ENCODE data around the gene AKT1. TPM values are rescaled to one million over a fixed set of nuclear protein-coding genes. Genes with fewer than 3 reads are reported as not detected.

The AKT1 gene
- polyA plus RNA-seq, 4 donors: 98.4 to 122 (median 99.0) TPM

DNA sequence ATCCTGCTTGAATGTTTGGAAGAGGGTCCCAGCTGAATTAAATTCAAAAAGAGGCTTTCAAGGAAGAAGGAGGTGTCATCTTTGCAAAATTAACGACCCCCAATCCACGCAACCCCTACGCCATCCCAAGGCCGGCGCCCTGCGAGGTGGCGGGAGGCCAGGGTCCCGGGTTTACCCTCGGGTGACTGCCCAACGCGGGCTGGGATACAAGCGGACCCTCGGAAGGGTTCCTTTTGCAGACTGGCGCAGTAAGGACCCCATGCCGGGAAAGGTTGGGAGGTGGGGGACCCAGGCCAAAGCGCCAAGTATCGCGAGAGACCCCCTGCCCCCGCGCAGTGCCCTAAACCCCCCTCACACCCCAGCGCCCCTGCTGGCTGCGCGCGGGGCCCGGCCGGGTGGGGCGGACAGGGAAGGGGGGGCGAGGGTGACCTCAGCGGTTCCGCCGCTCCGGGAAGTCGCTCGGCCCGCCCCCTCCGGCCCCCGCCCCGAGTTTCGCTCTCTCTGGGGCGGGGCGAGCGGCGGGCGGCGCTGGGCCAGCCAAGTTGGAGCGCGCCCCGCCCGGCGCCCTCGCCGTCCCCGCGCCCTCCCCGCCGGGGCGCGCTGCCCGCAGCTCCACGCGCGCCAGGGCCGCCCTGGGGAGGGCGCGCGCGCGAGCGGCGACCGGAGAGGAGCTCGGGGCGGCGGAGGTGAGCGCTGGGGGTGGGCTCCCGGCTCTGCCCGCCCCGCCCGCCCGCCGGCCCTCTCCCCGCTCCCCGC, 4.6 kb upstream of the AKT1 start:
- no peak for DNase-seq (ENCODE audit: low read depth in 4 of 4, low spot score in 3 of 4)

DNA sequence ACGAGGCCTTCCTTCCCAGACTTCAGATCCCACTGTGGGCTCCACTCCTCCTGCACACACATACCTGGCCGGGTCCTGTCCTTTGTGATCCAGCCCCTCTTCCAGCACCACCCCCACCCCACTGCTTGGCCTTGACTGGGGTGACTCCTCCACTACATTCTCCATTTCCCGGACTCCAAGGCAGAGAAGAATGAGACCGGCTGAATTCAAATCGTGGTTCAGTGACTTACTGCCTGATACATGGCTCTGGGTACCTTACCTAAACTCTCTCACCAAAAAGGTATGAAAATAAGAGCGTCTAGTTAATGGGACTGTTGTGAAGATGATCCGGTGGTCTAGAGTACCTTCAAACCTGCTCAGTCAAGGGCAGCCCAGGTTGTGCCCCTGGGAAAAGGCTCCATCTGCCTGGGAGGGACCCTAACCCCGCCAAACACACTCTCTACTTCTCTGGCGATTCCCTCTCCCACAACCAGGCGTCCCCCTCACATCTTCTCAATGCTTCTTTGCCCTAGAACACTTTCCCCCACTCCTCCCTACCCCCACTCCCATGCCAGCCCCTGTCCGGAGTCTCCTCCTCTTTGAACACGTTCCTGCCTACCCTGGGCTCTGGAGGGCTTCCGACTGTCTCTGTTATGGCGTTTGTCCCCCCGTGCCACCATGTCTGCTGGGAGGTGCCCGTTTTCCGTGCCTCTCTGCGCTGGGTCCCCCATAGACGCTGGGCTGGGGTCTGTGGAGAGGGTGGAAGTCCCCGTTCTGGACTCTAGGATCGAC, 3.9 kb upstream of the AKT1 start:
- no peak for DNase-seq (ENCODE audit: low read depth in 4 of 4, low spot score in 3 of 4)

DNA sequence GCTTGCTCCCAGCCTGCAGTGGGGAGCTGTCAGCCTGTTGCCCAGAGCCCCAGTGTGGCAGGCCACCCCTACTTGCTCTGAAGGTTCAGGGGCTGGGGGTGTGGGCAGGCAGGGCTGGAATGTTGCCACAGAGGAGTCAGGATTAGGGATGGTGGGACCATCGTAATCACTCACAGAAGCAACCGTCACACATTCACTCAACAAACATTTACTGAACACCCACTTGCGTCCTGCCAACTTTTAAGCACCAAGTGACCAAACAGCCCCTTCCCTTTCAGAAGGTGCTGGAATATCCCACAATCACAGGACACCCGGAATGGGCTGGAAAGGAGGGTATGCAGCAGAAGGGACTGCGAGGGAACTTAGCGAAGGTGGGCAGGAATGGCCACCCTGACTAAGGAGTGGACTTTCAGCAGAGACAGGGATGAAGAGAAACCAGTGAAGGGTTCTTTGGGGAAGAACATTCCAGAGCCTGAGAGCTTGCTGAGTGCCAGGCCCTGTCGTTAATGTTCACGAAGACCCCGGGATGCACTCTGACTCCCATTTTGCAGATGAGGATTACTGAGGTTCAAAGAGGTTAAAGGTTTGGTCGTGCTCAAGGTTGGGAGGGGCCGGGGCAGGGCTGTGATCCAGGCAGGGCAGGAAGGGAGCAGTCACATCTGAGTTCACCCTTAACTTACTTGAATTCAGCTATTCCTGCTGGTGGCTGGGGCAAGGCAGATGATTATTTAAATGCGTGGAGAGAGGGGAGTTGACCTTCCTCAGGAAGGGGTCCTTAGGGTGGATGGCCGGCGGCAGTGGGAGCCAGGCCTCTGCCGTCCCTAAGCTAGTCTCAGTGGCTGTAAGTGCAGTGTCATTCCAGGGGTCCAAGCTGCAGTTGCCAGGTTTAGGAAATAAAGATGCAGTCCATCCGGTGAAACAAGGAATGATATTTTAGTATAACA, 3.0 kb upstream of the AKT1 start:
- no peak for DNase-seq (ENCODE audit: low read depth in 4 of 4, low spot score in 3 of 4)

DNA sequence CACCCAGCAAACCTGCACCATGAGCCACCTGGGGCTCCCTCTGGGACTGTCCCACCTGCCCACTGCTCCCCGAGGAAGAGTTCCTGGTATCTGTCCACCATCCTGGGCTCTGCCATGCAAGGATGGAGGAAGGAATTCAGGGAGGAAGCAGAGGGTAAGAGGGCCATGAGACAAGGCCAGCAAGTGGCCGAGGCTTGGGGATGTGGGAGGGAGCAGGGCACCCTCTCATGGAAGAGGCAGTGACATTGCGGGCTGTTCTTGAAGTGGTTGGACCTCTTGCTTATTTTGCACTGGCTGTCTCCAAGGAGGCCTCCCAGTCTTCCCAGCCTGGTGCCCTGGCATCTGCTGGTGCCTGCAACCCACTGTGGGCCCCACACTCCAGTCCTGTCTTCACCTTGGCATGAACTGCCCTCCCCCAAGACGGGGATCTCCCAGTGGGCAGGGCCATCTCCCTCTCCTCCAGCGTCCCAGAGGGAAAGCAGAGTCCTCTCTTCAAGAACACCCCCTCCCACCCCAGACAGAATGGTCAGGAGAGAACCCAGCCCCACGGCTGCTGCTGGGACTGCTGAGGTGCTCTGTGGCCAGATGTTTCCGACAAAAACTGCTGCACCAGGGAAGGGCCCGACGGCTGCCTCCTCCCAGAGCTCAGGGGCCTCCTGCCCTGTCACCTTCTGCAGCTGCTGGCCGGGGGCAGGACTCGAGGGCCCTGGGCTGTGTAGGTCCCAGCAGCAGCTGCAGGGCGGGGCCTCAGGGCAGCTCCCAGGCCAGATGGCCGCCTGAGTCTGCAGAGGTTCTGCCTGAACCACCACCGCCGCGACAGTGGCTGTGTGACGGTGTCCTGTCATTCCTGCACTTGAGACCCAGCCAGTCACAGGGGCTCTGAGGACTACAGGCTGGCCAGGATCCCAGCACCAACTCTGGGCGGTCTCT, 1.8 kb upstream of the AKT1 start:
- no peak for DNase-seq (ENCODE audit: low read depth in 4 of 4, low spot score in 3 of 4)

DNA sequence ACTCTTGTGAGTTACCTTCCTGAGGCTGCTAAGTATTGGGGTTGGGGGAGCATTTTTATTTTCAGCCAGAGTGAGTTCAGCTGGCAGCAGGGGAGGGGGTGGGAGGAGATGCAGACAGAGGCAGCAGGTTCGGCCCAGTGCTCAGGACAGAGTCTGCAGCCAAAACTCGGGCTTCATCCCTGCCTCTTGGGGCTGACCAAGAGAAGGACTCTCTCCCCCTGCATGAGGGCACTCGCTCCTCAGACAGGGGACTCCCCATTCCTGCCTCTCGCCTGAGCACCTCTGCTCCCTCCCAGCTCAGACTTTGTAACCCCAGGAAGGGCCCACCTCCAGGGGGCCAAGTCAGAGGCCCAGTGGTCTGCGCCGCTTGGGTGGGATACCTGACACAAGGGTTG, 1.1 kb upstream of the AKT1 start:
- DNase-seq (ENCODE audit: low read depth in 4 of 4, low spot score in 3 of 4): no peak

DNA sequence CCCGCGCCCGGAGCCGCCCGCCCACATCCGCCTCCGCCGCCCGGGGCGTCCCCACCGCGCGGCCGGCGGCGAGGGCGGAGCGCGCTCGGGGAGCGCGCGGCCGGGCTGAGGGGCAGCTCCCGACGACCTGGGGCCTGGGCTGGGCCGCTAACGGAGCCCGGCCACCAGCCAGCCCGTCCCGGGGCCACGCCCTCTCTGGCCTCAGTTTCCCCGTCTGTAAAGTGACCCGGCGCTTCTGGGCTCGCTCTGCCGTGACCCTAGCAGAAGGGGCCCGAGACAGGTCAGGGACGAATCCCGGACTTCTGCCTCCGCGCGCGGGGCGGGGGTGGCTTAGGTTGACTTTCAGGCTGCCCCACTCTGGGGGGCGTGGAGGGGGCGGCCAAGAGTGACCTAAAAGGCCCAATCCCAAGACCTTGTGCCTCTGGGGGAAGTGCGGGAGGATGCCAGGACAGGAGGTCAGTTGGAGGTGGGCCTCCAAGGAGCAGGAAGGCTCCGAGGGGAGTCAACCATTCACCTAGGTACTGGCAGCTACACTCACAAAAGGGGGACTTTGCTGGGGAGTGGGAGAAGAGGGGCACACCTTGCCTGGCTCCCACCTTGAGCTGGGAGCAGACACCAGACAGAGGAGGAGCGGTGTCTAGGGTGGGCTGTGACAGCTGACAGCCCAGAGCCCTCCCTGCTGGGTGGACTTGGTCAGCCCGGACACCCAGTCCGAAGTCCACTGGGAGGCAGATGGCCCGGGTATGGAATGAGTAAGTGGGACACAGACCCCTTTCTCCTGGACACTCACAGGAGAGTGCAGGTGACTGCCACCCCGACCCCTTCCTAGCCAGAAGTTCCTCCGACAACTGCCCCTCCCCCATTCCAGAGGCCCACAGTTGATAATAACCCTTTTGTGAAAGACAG, 486 bp upstream of the AKT1 start:
- DNase-seq (ENCODE audit: low read depth in 4 of 4, low spot score in 3 of 4): no peak

DNA sequence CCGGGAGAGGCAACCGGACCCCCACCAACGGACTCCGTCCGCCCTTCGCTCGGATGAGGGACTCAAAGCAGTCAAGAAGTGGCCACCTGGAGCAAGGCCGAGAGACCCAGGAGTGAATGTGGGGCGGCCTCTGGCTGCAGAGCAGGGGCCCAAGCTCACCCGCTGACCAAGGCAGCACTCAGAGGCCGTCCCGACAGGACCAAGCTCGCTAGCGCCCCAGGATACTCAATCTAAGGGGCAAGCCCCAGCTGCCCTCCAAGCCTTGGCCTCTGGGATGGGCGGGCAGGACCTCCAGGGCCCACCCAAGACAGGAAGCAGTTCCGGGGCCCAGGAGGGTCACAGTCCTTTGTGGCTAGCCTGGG, 936 bp downstream of the AKT1 start:
- DNase-seq (ENCODE audit: low read depth in 4 of 4, low spot score in 3 of 4): no peak

DNA sequence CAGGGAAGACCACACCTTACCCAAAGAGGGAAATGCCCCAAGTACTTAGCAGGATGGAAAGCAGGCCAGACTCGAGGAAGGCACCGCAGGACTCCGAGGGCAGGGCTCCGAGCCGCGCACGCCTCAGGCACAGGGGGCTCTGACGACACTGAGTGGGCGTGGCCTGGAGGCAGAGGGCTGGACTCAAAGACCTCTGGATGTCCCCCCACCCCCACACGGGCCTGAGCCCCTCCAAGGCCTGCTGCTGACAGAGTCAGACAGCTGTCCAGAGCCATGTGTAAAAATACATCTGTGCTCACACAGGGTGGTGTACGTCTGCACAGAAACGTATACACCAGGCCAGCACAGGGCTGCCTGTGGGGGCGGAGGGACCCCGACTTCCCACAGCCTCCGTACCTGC, 1.4 kb downstream of the AKT1 start:
- DNase-seq (ENCODE audit: low read depth in 4 of 4, low spot score in 3 of 4): no peak

DNA sequence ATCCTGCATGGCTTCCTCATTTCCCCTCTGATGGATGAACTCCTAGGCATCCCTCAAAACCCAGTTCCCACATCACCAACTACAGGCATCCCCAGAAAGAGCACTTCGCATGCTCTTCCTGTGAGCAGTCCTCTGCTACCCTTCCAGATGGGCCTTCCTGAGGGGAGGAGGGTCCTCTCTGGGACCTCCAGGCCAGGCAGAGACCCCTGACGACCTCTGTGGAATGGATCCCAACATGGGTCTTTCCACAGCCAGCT, 1.9 kb downstream of the AKT1 start:
- DNase-seq (ENCODE audit: low read depth in 4 of 4, low spot score in 3 of 4): no peak

DNA sequence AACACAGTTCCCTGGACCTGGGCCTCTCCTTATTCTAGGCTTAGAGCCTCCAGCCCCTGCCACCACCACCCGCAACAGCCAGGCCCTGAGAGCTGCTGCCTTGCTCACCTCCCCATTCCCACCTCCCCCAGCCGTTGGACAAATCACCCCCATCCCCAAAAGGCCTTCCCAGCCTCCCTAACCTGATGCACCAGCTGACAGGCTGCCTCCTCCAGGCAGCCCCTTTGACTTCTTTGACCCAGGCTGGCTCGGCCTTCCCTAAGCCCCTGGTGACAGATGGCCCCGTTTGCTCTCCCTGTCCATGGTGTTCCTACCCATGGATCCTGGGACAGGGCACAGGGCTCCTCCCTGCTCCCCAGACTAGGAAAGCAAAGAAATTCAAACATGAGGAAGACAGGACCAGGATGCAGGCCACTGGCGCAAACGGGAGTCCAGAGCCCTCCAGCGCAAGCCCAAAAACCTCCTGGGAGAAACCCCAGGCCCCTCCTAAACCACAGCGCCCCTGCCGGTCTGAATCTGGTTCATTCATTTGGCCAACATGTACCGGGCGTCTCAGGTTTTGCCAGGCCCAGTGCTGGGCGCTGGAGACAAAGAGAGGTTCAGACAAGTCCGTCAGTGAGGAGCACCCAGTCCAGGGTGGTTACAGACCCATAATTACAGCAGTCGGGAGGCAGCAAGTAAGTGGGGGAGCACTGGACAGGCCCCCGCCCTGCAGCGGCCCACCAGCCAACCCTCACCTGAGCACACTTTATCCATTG, 2.4 kb downstream of the AKT1 start:
- DNase-seq (ENCODE audit: low read depth in 4 of 4, low spot score in 3 of 4): no peak

DNA sequence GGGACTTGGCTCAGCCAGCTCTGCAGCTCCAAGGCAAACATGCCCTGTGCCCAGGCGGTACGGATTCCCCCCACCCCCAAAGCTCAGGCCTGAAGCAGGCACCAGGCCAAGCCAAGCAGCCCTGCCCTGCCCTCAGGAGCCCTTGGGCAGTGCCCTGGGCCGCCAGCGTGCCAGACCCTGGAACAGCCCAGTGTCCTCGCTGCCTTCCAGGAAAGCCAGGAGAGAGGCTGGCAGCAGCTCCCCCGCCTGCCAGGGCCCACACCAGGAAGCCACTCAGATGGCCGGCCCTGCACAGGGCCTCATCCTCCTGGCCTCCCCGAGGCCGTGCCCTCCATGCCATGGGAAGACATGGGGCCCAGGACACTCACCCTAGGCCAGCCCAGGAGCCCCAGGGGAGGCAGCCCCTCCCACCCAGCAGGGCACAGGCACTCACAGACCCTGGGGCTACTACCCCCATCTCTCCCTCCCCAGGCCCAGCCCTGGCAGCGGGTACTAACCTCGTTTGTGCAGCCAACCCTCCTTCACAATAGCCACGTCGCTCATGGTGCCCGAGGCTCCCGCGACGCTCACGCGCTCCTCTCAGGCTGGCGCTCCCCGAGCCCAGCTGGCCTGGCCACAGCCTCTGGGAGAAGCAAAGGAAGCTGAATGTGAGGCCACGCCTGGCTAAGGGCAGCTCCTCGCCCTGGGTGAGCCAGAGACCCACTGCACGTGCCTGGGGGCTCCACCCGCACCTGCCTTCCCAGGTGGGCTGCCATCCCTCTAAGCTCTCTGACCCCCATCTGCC, 3.3 kb downstream of the AKT1 start:
- no peak for DNase-seq (ENCODE audit: low read depth in 4 of 4, low spot score in 3 of 4)

DNA sequence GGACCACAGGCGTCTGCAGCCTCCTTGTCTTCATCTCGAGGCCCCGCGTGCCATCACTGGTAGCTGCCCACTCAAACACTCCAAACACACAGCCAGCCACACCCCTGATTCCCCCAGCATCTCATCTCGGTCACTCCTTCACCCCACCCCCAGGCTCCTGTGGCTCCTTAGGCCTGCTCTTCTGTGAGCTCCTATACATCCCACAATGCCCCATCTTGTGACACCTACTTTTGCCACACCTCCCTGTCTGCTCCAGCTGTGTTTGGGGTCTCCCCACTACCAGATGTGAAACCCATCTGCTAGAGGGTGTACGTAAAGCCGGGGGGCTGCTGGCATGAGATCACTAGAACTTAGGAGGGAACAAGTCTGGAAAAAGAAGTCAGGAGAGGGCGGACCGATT, 4.1 kb downstream of the AKT1 start:
- no peak for DNase-seq (ENCODE audit: low read depth in 4 of 4, low spot score in 3 of 4)

DNA sequence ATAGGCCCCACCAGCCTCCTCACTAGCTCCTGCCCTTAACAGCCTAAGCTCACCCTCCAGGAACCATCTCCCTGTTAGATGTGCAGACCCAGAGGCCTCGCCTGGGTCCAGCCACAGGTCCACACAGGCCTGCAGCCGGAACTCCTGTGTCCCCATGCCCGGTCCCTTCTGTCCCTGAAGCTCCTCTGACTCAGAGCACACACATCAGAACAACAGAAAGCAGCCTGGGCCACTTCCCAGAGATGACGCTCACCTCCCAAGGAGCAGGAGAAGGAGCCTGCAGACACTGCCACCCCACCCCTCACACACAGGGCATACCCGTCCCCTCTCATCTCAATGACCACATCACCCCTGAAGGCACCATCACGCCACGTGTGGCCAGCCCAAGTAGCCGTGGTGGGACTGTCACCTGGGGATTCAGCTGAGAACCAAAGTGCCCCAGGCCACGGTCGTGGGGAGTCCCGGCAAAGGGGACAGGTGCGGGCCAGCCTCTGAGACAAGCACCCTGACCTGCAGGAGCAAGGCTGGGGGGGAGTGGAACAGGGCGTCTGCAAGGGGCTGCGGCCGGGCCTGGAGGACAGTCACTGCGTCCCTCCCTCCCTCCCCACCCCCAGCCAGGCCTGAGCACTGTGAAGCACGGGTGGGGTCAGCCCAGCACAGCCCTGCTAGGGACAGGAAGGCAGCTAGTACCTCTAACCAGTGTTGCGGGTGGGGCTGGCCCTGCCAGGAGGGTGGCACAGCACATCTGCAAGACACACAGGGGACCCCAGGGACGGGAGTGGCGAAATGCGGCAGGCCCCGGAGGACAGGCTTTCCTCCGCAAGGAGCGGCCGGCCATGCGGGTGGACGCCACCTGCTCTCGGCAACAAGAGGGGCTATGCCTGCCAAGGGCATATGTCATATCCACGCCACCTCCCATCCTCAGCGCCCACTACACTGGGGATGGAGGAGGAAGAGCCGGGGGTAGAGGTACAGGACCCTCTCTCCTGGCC, 5.5 kb downstream of the AKT1 start:
- DNase-seq (ENCODE audit: low read depth in 4 of 4, low spot score in 3 of 4): no peak

DNA sequence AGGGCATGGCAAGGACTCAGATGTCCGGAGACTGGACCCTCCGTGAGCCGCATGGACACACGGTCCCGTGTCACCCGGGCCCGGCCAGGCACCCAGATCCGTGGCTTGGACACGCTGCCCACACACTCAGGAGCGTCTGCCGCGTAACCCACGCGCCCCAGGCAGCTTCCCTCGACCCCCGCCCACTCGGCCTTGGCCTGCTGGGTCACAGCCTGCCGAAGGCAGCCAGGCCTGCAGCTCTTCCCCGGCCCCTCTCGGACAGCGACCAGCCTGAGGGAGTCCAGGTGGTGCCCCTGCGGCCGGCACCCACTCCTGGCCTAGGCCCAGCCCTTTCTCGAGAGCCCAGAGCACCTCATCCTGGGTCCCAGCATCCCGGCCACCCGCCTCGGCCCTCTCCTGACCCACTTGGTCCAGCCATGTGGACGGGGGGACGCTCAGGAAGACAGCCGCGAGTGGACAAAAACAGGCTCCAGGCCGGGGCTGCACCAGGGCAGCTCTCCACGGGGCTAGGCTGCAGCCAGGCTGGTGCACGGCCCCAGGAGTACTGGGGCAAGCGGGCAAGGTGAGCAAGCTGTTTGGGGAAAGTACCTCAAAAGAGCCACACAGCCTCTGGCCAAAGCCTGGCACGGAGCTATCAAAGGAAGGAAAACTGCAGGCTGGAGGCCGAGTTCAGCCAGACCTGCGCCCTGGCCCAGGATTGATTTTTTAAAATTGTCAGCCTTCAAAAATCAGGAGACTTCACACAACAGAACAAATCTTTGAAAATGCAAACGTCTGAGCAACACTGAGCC, 6.5 kb downstream of the AKT1 start:
- no peak for DNase-seq (ENCODE audit: low read depth in 4 of 4, low spot score in 3 of 4)

DNA sequence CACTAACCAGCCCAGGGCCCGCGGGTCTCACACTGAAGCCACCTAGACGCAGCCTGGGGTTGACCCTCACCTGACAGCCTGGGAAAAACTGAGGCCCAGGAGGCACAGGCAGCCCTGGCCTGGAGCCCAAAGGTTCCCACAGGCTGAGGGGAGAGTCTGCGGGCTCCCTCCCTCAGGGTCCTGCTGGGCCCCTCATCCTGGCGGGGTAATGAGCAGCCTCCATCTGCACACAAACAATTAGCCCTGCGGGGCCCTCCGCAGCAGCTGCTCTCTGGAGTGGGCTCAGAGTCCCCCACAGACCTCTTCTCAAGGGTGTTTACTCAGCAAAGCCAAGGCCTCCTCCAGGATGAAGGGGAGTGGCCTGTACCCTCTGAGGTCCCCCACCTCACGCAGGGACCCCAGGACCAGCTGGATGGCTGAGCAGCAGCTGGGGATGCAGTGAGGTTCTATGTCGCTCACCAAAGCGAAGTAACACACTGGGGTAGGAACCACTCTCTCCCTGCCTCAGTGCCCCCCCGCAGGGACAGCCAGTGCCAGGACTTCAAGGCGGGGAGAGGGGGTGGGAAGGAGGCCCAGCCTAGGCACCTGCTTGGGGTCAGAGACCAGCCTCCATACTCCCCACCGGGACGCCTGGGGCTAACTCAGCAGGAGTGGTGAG, 7.3 kb downstream of the AKT1 start:
- DNase-seq (ENCODE audit: low read depth in 4 of 4, low spot score in 3 of 4): no peak
